HEK293 (cell line): ENCODE data around the gene ICE1.

ENCODE experiments used
- CTCF ChIA-PET: fragments of 350-600 bp; formaldehyde crosslinking; extraction: SDS; loops from one replicate; lab custom pipeline; 2021; ENCODE audit warnings: antibody characterized with exemption; lab: Yijun Ruan, JAX
- POLR2A ChIA-PET: fragments of 300-600 bp; formaldehyde crosslinking; extraction: SDS; loops from one replicate; lab custom pipeline; 2020; ENCODE audit warnings: antibody characterized with exemption, inconsistent platforms; lab: Yijun Ruan, JAX
- H3K27ac ChIP-seq: fragments of 200-500 bp; sonication (Bioruptor generic); 2 replicates; pipeline ENCODE4 v1.5.1; 2014; ENCODE audit warnings: low read depth, low read length, control low read depth, inconsistent platforms; ENCODE audit errors: extremely low read depth
- H3K36me3 ChIP-seq, 2 experiments: fragments of 200-500 bp in 1 of 2; sonication (Bioruptor generic) in 1 of 2; 1 replicate in 1 of 2; 2 replicates in 1 of 2; pipeline ENCODE4 v1.5.1; 2014 to 2017; ENCODE audit warnings: inconsistent platforms in 2 of 2, low read length in 2 of 2; ENCODE audit not compliant: control insufficient read depth in 2 of 2, insufficient read depth in 1 of 2
- H3K4me1 ChIP-seq: fragments of 200-500 bp; sonication (Bioruptor generic); 2 replicates; pipeline ENCODE4 v1.5.1; 2014; ENCODE audit warnings: mild to moderate bottlenecking, low read length, inconsistent platforms; ENCODE audit not compliant: control insufficient read depth, insufficient read depth
- H3K4me3 ChIP-seq: 2 replicates; pipeline ENCODE4 v1.5.1; 2011; ENCODE audit warnings: low read depth, mild to moderate bottlenecking, control low read depth, low read length, moderate library complexity
- H3K9me3 ChIP-seq: fragments of 200-500 bp; sonication (Bioruptor generic); 2 replicates; pipeline ENCODE4 v1.5.1; 2014; ENCODE audit warnings: low read depth, low read length, inconsistent platforms; ENCODE audit not compliant: control insufficient read depth, insufficient read depth
- BCL6B ChIP-seq: fragments of 450-650 bp; formaldehyde crosslinking; IDR thresholded peaks from 2 replicates; pipeline ENCODE4 v1.5.1; 2017; ENCODE audit warnings: missing biosample characterization, missing genetic modification characterization
- CTCF ChIP-seq: fragments of 450-650 bp; formaldehyde crosslinking; IDR thresholded peaks from 2 replicates; pipeline ENCODE4 v1.5.1; 2016; ENCODE audit warnings: missing biosample characterization, missing genetic modification characterization
- GLI2 ChIP-seq: fragments of 450-650 bp; formaldehyde crosslinking; IDR thresholded peaks from 2 replicates; pipeline ENCODE4; 2017; ENCODE audit warnings: missing biosample characterization, missing genetic modification characterization, low read depth, borderline replicate concordance
- REST ChIP-seq: fragments of 450-650 bp; formaldehyde crosslinking; IDR thresholded peaks from 2 replicates; pipeline ENCODE4 v1.5.1; 2016; ENCODE audit warnings: missing biosample characterization, missing genetic modification characterization
- ZBTB44 ChIP-seq: fragments of 450-650 bp; IDR thresholded peaks from 2 replicates; pipeline ENCODE4 v1.5.1; 2018; ENCODE audit warnings: missing biosample characterization, mild to moderate bottlenecking, missing genetic modification characterization
- ZIC2 ChIP-seq: fragments of 450-650 bp; formaldehyde crosslinking; IDR thresholded peaks from 2 replicates; pipeline ENCODE4 v1.5.1; 2016; ENCODE audit warnings: missing biosample characterization, missing genetic modification characterization
- ZNF211 ChIP-seq: fragments of 450-650 bp; formaldehyde crosslinking; IDR thresholded peaks from 2 replicates; pipeline ENCODE4 v1.5.1; 2016; ENCODE audit warnings: low read depth, missing biosample characterization, missing genetic modification characterization
- ZNF311 ChIP-seq: fragments of 450-650 bp; formaldehyde crosslinking; IDR thresholded peaks from 2 replicates; pipeline ENCODE4 v1.5.1; 2017; ENCODE audit warnings: missing biosample characterization, missing genetic modification characterization, borderline replicate concordance
- ZNF335 ChIP-seq: fragments of 450-650 bp; formaldehyde crosslinking; conservative IDR thresholded peaks from 2 replicates; pipeline ENCODE4 v1.5.1; 2016; ENCODE audit warnings: missing biosample characterization, missing genetic modification characterization
- ZNF394 ChIP-seq: fragments of 450-650 bp; formaldehyde crosslinking; IDR thresholded peaks from 2 replicates; pipeline ENCODE4 v1.5.1; 2016; ENCODE audit warnings: missing biosample characterization, missing genetic modification characterization, mild to moderate bottlenecking, moderate library complexity, borderline replicate concordance
- ZNF48 ChIP-seq: fragments of 450-650 bp; formaldehyde crosslinking; IDR thresholded peaks from 2 replicates; pipeline ENCODE4 v1.5.1; 2016; ENCODE audit warnings: missing biosample characterization, missing genetic modification characterization
- ZNF513 ChIP-seq: fragments of 450-650 bp; IDR thresholded peaks from 2 replicates; pipeline ENCODE4 v1.5.1; 2018; ENCODE audit warnings: missing biosample characterization, missing genetic modification characterization
- ZNF555 ChIP-seq: fragments of 450-650 bp; formaldehyde crosslinking; conservative IDR thresholded peaks from 2 replicates; pipeline ENCODE4 v1.5.1; 2017; ENCODE audit warnings: missing biosample characterization, mild to moderate bottlenecking, missing genetic modification characterization, inconsistent platforms
- ZNF654 ChIP-seq: fragments of 450-650 bp; formaldehyde crosslinking; IDR thresholded peaks from 2 replicates; pipeline ENCODE4 v1.5.1; 2016; ENCODE audit warnings: low read depth, missing biosample characterization, missing genetic modification characterization
- ZNF658 ChIP-seq: fragments of 450-650 bp; formaldehyde crosslinking; IDR thresholded peaks from 2 replicates; pipeline ENCODE4; 2016; ENCODE audit warnings: missing biosample characterization, missing genetic modification characterization
- ZNF777 ChIP-seq: fragments of 450-650 bp; formaldehyde crosslinking; IDR thresholded peaks from 2 replicates; pipeline ENCODE4 v1.5.1; 2017; ENCODE audit warnings: missing biosample characterization, missing genetic modification characterization, borderline replicate concordance

The ICE1 gene

GRCh38 chr5:5497152-5497788 lies 74.8 kb downstream of the ICE1 start:
- Histone ChIP-seq H3K9me3 (no peaks in the 10 kb centered on the region), H3K4me1 (peaks cover 5% of the 10 kb centered on the region), H3K4me3 (no peak overlapping the region), H3K27ac (no peak overlapping the region), H3K36me3 (no peaks in the 10 kb centered on the region)
- ChIA-PET CTCF (interaction anchor here (0.6 to 2.1 kb wide), 41 partner anchors 7 to 1306 kb away, joined by 3 to 9 read pairs (median 3); no protein-coding TSS in a partner anchor), POLR2A (interaction anchor here (0.9 kb wide), 1 partner anchor 19 kb away, joined by 3 read pairs; no protein-coding TSS in a partner anchor)
- TF ChIP-seq ZNF658 (tag by site-specific recombination) (no peak), ZNF555 (tag by site-specific recombination) (no peak), BCL6B (tag by site-specific recombination) (no peak), ZNF48 (tag by site-specific recombination) (no peak), ZNF513 (tag by site-specific recombination) (no peak), ZIC2 (tag by site-specific recombination) (peak; percentile 42), ZBTB44 (tag by site-specific recombination) (no peak), ZNF335 (no peak), REST (tag by site-specific recombination) (no peak), ZNF311 (tag by site-specific recombination) (no peak), GLI2 (no peak), ZNF654 (peak; percentile 81), ZNF394 (tag by site-specific recombination) (no peak), ZNF211 (tag by site-specific recombination) (no peak), ZNF777 (tag by site-specific recombination) (no peak), CTCF (tag by site-specific recombination) (peak; percentile 21; the same call in 1 of the 2 replicates)
